ENCODE data around the gene CREB5.

GRCh38 chr7:28406192-28406591 lies 6.1 kb upstream of the CREB5 start:
- TF ChIP-seq CTCF (conservative IDR thresholded peaks at IDR 0.05; ENCODE audit: low read depth in 2 of 2) (no peak), POLR2AphosphoS5 (IDR thresholded peaks at IDR 0.05; ENCODE audit: low read depth) (no peak), ZNF331 (CRISPR knock-in tag; IDR thresholded peaks at IDR 0.05; ENCODE audit: low read depth) (no peak), EZH2phosphoT487 (IDR thresholded peaks at IDR 0.05; ENCODE audit: unreplicated experiment) (no peak), REST (IDR thresholded peaks at IDR 0.05; ENCODE audit: unreplicated experiment) (no peak), EZH2 (IDR thresholded peaks at IDR 0.05; ENCODE audit: low read depth, unreplicated experiment) (no peak)
